Measurements from ENCODE around the gene PEX16.

DNA sequence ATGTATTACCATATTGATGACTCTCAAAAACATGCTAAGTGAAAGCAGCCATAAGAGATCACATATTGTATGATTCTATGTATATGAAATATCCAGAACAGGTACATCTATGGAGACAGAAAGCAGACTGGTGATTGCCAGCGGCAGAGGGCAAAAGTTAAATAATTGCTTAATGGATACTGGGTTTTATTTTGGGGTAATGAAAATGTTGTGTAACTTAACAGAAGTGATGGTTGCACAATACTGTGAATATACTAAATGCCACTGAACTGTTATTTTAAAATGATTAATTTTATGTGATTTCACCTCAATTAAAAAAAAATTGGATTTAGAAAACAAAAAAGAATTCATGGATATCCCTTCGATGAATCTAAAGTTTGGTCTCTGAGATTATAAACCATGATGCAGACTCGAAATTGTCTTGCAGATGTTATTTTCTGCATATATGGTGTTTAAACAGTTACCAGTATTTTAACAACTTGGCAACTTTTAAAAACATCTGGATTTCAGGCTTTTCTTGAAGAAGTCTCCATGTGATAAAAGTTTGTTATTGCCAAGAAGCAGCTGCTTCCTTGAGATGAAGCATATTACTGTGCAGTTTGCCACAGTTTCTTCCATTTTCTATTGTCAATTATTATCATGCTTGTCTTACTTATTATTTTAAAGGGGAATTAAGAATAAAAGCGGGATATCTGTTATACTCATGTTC lies 42.9 kb upstream of the PEX16 start:
- no peak for TF ChIP-seq CTCF (IDR thresholded peaks at IDR 0.05)
- TF ChIP-seq EP300 (IDR thresholded peaks at IDR 0.05) = no peak
- no peak for TF ChIP-seq POLR2A (IDR thresholded peaks at IDR 0.05)
